Measurements from ENCODE around the gene ELL. TPM values are rescaled to one million over a fixed set of nuclear protein-coding genes. Genes with fewer than 3 reads are reported as not detected.

Gene ELL
- total and polyA plus RNA-seq, 2 experiments from 2014 or later, result 11.3 to 20.1 TPM

DNA sequence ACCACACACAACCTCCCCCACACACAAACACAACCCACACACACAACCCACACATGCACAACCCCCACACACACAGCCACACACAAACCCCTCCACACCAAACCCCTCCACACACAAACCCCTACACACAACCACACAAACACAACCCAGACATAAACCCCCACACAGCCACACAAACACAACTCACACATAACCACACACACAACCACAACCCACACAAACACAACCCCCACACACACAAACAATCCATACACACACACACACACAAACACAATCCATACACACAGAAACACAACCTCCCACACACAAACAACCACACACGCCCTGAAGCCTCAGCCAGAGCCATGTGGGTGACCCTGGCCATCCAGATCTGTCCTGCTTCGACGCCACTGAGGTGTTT, 53.9 kb downstream of the ELL start:
- Mint-ChIP-seq H3K27ac (no peak overlapping the region), H3K4me3 (no peak overlapping the region), H3K36me3 (ENCODE audit: low read depth) (no peaks in the 10 kb centered on the region; the same call in 2 of the 3 replicates), H3K4me1 (peaks cover 11% of the 10 kb centered on the region), H3K27me3 (ENCODE audit: insufficient read depth, low read depth, poor library complexity) (peaks cover 19% of the 10 kb centered on the region), H3K9me3 (no peaks in the 10 kb centered on the region; the same call in 2 of the 3 replicates)
- DNase-seq (ENCODE audit: low spot score), result no peak
- peaks cover 11% of the 10 kb centered on the region; the same call in 1 of the 2 replicates for H4K20me1 ChIP-seq (replicated peaks; ENCODE audit: insufficient read depth)
- H3F3A ChIP-seq (replicated peaks; ENCODE audit: low read depth), result peaks cover under 1% of the 10 kb centered on the region; the same call in 1 of the 2 replicates
- H3K27ac ChIP-seq (ENCODE audit: low read depth), result no peak overlapping the region
- no peak overlapping the region for H3K4me2 ChIP-seq
- H3K9me2 ChIP-seq (ENCODE audit: insufficient read depth), result no peaks in the 10 kb centered on the region
- no peak for ATAC-seq
- H3K27me3 ChIP-seq (ENCODE audit: insufficient read depth), result no peaks in the 10 kb centered on the region
- H3K4me3 ChIP-seq, result no peak overlapping the region
- no peaks in the 10 kb centered on the region for H3K79me2 ChIP-seq (replicated peaks; ENCODE audit: insufficient read depth)
- H3K36me3 ChIP-seq (ENCODE audit: insufficient read depth), result no peaks in the 10 kb centered on the region
- peaks cover 5% of the 10 kb centered on the region for H3K4me1 ChIP-seq (ENCODE audit: insufficient read depth)
- TF ChIP-seq ETS1 (IDR thresholded peaks at IDR 0.05) (no peak), CREB1 (CRISPR knock-in tag; IDR thresholded peaks at IDR 0.05; ENCODE audit: low read depth) (no peak), EZH2phosphoT487 (IDR thresholded peaks at IDR 0.05; ENCODE audit: unreplicated experiment) (no peak)
- TF ChIP-seq, protein P1, sequence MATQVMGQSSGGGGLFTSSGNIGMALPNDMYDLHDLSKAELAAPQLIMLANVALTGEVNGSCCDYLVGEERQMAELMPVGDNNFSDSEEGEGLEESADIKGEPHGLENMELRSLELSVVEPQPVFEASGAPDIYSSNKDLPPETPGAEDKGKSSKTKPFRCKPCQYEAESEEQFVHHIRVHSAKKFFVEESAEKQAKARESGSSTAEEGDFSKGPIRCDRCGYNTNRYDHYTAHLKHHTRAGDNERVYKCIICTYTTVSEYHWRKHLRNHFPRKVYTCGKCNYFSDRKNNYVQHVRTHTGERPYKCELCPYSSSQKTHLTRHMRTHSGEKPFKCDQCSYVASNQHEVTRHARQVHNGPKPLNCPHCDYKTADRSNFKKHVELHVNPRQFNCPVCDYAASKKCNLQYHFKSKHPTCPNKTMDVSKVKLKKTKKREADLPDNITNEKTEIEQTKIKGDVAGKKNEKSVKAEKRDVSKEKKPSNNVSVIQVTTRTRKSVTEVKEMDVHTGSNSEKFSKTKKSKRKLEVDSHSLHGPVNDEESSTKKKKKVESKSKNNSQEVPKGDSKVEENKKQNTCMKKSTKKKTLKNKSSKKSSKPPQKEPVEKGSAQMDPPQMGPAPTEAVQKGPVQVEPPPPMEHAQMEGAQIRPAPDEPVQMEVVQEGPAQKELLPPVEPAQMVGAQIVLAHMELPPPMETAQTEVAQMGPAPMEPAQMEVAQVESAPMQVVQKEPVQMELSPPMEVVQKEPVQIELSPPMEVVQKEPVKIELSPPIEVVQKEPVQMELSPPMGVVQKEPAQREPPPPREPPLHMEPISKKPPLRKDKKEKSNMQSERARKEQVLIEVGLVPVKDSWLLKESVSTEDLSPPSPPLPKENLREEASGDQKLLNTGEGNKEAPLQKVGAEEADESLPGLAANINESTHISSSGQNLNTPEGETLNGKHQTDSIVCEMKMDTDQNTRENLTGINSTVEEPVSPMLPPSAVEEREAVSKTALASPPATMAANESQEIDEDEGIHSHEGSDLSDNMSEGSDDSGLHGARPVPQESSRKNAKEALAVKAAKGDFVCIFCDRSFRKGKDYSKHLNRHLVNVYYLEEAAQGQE (IDR thresholded peaks at IDR 0.05; ENCODE audit: unreplicated experiment), result no peak
- H2AFZ ChIP-seq, result no peak overlapping the region

DNA sequence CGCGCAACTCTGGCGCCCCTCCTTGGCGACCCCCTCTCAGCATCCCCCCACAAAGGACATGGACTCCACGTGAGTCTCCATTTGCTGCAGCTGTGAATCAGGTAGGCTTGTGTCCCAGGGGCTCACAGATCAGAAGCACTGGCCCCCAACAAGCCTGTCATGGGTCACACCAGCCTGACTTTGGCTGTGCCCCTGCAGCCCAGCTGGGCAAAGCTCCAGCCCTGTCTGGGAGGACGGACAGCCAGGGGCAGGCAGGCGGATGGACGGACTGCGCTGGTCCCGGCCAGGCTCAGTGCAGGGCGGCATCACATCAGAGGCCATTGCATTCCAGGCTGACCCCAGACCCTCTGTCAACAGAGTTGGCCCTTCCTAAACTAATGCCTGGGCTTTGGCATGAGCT, 55.5 kb downstream of the ELL start:
- no peak overlapping the region for H3K4me3 ChIP-seq
- no peaks in the 10 kb centered on the region for H3K9me2 ChIP-seq (ENCODE audit: insufficient read depth)
- H3K4me2 ChIP-seq, result no peak overlapping the region
- peaks cover 5% of the 10 kb centered on the region for H3K4me1 ChIP-seq (ENCODE audit: insufficient read depth)
- DNase-seq (ENCODE audit: low spot score) (no peak), ATAC-seq (no peak)
- H3K27me3 ChIP-seq (ENCODE audit: insufficient read depth), result no peaks in the 10 kb centered on the region
- H3K27ac ChIP-seq (ENCODE audit: low read depth), result no peak overlapping the region
- Mint-ChIP-seq H3K36me3 (ENCODE audit: low read depth) (peaks cover 4% of the 10 kb centered on the region), H3K27ac (no peak overlapping the region), H3K4me3 (no peak overlapping the region), H3K4me1 (peaks cover 11% of the 10 kb centered on the region), H3K9me3 (no peaks in the 10 kb centered on the region; the same call in 2 of the 3 replicates), H3K27me3 (ENCODE audit: insufficient read depth, low read depth, poor library complexity) (peaks cover 16% of the 10 kb centered on the region)
- H3F3A ChIP-seq (replicated peaks; ENCODE audit: low read depth), result peaks cover 3% of the 10 kb centered on the region; the same call in 1 of the 2 replicates
- no peaks in the 10 kb centered on the region for H3K36me3 ChIP-seq (ENCODE audit: insufficient read depth)
- H4K20me1 ChIP-seq (replicated peaks; ENCODE audit: insufficient read depth), result peaks cover 14% of the 10 kb centered on the region; the same call in 1 of the 2 replicates
- no peak overlapping the region for H2AFZ ChIP-seq
- H3K79me2 ChIP-seq (replicated peaks; ENCODE audit: insufficient read depth), result no peaks in the 10 kb centered on the region
- no peak for TF ChIP-seq ZNF114 (CRISPR knock-in tag; IDR thresholded peaks at IDR 0.05)
- TF ChIP-seq ETS1 (IDR thresholded peaks at IDR 0.05), result no peak
- TF ChIP-seq, protein P2, sequence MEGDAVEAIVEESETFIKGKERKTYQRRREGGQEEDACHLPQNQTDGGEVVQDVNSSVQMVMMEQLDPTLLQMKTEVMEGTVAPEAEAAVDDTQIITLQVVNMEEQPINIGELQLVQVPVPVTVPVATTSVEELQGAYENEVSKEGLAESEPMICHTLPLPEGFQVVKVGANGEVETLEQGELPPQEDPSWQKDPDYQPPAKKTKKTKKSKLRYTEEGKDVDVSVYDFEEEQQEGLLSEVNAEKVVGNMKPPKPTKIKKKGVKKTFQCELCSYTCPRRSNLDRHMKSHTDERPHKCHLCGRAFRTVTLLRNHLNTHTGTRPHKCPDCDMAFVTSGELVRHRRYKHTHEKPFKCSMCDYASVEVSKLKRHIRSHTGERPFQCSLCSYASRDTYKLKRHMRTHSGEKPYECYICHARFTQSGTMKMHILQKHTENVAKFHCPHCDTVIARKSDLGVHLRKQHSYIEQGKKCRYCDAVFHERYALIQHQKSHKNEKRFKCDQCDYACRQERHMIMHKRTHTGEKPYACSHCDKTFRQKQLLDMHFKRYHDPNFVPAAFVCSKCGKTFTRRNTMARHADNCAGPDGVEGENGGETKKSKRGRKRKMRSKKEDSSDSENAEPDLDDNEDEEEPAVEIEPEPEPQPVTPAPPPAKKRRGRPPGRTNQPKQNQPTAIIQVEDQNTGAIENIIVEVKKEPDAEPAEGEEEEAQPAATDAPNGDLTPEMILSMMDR (conservative IDR thresholded peaks at IDR 0.05; ENCODE audit: low read depth in 2 of 2), result 0 out of 4 replicates have a peak, but pooled peaks of 1 of the 2 experiments have one; percentile 7
